DMS53 treated with DMSO at 0.1 percent for 48 hours (cell line): ENCODE data around the gene IL1A.
A peak's percentile ranks its signal among the peaks of the same experiment; 100 is the strongest.

ENCODE experiments used
- DNase-seq: peaks from one replicate; lab custom pipeline; 2025; ENCODE audit not compliant: unreplicated experiment; lab: John Stamatoyannopoulos, UW

IL1A gene

DNA sequence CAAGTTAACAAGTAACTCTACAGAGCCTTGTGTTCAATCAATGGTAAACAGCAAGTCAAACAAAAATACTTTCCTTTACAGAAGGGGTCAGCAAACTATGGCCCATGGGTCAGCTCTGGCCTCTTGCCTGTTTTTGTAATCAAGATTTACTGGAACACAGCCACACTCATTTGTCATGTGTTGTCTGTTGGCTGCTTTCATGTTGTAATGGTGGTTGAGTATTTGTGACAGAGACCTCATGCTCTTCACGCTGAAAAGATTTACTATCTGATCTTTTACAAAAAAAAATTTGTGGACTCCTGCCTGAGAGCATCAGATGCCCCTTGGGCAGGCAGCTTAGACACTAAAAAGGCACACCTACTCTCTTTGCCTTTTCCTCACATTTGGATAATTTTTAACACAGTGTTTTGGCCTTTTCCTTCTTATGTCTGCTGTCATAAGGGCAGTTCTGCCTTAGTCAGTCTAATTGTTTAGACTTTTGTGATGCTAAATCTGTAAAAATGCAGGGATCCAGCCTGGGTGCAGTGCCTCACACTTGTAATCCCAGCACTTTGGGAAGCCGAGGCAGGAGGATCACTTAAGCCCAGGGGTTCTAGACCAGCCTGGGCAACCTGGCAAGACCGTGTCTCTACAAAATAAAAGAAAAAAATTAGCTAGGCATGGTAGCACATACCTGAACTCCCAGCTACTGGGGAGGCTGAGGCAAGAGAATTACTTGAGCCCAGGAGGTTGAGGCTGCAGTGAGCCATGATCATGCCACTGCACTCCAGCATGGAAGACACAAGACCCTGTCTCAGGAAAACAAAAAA is 34.0 kb upstream of the IL1A start:
- DNase-seq = no peak

DNA sequence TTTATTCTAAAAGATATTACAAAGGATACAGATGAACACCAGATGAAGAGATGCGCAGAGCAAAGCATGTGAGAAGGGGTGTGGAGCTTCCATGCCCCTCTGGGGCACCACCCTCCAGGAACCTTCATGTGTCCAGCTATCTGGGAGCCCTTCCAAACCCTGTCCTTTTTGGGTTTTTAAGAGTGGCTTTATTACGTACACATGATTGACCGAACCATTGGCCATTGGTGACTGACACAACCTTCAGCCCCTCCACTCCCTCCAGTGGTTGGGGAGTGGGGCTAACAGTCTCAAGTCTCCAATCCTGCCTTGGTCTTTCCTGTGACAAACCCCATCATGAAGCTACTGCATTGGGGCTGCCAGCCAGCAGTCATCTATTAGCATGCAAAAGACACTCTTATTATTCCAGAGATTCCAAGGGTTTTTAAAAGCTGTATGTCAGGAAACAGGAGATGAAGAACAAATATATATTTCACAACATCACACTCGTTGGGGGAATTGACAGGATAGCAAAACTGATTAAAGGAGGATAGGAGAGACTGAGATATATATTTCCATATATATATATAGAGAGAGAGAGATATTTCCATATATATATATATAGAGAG is 32.9 kb upstream of the IL1A start:
- DNase-seq = no peak

DNA sequence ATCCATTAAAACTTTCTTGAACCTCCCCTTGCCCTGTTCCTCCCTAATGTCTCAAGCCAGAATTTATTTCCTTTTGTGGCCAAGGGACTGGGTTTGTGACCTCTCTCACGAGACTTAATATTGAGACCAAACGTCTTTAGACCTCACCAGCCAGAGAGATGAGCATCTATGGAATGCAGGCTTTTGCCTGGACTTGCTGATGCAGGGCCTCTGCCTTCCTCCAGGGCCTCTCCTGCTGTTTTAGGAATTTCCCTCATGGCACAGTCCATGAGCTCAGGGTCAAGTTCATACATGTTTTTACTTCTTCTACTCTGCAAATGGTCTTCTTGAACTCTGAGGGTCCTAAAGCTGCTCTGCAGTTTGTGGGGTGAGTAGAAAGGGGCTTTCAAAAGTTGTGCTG is 30.0 kb upstream of the IL1A start:
- no peak for DNase-seq

DNA sequence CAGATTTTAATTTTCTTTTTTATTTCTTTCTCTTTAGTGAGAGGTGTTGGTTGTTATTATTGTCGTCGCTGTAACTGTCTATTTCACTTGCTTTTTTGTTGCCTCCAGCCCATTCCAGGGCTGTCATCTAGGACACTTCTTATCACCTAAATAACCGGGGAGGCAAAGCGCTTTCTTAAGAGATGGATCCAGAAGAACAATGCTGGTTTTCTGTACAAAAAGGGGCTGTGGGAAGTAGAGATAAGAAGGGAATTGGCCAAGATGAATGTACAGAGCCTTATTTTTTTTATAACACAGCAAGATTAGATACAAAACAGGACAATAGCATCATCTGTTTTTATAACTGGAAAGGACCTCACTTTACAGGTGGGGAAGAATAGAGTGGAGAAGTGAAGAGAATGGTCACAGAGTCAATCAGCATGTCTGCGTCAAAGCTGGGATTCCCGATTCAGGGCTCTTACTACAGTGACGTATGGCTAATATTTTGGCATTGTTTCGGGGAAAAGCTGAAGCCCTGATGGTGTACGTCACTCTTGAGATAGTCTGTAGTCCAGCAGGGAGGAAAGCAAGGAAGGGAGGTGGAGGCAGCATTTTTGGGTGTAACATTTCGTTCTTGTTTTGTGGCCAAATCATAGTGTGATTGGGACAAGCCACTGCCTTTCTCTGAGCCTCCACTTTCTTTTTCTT is 29.1 kb upstream of the IL1A start:
- no peak for DNase-seq

DNA sequence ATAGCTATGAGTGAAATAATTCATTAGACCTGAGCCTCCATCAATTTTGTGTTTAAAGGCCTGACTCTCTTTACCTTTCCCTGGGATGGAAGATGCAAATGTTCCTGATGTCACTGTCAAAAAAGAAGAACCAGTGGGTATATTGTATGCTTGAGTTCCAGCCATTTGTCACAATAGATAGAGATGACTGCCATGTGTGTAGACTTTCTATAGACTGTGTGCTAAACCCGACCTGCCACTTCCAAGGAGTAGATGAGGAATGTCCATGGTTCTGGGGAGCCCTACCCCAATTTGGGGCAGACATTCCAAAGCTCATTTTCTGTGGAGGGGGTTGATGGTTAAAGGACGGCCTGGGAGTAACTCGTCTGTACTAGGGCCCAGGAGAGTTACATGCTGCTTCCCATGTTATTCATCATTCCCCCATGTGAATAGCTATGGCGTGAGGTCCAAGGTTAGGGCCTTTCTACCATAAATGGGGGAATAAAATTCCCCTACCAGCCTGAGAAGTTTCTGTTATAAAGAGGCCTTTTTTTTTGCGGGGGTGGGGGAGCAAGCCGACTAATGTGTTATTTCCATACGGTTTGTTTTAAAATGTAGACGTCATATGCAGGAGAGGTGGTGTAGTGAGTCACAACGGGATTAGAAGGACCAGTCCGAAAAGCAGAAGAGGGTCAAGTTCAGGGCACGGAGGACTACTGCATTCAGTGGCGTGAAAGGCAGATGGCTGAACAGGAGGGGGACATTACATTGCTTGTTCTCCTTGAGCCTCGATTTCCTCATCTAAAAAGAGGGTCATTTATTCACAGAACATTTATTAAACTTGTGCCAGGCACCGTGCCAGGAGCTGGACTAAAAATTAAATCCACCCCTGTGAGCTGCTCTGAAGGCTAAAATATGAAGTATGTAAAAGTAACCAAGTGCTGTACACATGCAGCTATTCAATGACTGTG is 28.3 kb upstream of the IL1A start:
- DNase-seq = no peak

DNA sequence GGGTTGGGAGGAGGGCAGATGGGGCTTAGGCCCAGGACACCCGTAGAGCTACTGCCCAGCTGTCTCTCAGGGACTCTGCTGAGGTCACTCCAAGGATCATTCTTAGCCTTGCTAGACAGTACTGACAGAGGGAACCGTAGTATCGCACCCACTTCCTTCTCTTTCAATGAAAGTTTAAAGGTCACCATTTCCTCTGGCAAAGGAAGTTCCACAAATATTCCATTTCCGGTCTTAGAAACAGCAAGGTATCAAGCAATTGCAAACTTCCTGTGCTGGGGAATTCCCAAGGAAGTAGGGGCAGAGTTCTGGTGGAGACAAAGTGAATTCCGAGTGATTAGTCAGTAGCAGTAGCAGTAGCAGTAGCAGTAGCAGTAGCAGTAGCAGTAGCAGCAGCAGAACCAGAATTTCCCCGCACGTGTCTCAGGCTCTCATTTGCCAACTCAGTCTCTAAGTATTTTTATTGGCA is 27.6 kb upstream of the IL1A start:
- DNase-seq = no peak

DNA sequence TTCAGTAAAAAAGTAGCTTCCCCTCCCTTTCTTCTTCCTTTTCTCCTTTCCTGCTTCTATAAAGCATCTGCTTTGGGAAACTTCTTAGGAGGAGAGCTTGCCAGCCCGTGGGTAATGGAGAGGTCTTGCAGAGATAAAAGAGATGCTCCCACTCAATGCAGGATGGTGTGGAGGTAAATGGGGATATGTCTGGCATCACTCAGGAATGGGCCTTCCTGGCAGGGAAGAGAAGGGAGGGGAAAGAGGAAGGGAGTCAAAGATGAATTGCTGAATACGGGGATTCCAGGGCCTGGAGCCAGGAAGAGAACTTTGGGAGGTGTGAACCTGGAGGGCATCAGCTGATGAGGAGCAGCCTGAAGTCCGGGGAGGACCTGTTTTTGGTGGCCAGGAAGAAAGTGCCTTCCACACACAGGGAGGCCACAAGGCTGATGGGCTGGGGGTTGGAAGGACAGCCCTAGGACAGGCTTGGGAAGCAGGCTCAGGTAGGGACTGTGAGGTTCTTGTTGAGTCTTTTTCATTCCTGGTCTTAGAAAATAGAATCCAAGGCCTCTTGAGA is 27.1 kb upstream of the IL1A start:
- DNase-seq = no peak

DNA sequence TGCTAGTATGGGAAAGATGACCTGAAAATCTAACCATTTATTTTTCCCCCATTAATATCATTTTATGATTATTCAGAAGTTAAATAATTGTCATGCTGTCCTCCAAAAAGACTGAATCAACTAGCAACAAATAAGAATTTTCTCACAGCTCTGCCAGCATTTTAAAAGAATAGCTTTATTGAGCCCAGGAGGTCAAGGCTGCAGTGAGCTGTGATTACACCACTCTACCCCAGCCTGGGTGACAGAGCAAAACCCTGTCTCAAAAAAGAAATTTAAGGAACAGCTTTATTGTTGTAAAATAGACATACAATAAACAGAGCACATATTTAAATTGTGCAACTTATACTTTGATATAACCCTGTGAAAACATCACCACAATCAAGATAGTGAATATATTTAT is 24.8 kb upstream of the IL1A start:
- no peak for DNase-seq

DNA sequence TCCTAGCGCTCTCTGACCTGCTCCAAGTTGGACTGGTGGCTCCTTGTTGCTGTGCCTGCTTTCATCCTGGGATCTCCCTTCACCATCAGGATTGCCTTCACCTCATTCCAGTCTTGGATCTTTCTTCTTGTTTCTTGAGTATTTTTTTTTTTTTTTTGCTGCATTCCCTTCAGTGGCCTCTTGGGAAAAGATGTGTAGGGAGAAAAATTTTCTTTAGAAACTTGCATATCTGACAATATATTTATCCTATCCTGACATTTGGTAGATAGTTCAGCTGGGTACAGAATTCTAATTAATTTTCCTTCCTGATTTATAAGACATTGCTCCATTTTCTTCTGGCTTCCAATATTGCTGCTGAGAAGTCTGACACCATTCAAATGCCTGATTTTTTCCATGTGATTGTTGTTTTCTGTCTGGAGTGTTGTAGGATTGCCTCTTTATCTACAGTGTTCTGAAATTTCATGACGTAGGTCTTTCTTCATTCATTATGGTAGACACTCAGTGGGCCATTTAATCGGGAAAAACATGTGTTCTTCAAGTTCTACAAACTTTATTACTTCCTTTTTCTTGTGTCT is 23.0 kb upstream of the IL1A start:
- DNase-seq = no peak

DNA sequence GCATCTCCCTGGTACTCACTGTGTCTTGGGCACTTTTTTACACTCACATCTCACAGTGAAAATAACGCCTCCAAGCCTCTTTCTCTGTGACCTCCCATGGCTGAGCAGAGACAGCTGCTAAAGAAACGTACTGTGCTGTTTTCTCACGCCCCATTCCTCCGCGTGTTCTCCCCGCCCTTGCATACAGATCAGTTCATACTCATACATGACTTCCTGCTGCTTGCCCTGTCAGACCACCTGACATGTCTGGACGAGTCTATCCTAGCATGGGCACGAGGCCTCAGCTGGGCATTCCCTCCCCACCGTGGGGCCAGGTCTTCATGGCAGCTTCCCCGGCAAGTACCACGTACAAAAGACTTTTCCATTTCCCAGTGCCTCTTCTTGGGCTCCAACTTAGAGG is 21.2 kb upstream of the IL1A start:
- DNase-seq = no peak

DNA sequence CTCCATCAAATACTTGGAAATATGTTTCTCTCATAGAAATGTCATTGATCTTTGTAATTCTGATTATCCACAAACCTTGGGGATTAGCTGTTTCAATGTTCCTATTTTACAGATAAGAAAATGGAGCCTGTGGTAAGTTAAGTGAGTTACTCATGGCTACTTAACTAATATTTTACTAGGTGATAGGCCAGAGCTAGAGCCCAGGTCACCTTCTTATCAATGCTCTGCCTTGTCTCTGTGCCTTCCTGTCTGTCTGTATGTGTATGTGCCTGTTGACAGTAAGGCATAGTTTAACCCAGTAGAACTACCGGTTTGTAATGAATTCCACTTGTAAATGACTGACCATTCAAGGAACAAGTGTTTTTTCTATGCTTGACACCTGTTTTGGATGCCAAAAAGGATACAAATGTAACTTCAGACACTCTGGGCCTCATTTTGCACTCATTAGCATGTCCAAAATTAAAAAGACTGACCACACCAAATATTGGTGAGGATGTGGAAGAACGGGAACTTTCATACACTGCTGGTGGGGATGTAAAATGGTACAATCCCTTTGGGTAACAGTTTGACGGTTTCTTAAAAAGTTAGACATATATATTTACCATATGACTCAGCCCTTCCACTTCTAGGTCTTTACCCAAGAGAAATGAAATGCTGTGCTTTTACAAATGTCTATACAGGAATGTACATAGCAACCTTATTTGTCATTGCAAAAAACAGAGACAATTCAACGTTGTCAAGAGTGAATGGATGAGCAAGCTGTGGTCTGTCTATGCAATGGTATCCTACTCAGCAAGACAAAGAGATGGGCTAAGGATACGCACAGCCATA is 19.6 kb upstream of the IL1A start:
- peak; percentile 29 for DNase-seq

DNA sequence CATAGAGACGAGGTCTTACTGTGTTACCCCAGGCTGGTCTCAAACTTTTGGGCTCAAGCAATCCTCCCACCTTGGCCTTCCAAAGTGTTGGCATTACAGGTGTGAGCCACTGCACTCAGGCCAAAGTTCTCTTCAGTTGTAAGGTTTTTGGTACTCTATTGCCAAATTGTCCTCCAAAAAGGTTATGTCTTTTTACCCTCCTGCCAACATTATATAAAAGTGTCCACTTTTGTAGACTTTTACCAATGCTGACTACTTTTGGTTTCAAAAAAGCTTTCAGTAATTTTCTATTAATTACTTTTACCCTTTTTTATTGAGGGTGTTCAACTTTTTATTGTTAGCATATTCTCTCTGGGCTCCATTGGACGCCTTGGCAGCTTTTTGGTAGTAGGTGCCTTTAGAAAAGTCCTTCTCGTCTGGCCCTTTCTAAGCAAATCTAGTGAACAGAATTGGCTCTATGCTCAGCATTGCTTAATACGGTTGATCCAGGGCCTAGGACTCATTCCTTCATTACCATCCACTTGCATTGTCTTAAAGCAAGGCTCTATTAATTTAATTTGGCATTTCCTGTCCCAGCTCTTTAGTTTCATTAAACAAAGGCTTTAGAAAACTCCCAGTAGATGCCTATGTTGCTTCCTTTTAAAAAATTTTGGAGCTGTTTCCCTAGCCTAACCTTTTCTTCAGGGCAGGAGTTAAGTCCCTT is 16.7 kb upstream of the IL1A start:
- no peak for DNase-seq

DNA sequence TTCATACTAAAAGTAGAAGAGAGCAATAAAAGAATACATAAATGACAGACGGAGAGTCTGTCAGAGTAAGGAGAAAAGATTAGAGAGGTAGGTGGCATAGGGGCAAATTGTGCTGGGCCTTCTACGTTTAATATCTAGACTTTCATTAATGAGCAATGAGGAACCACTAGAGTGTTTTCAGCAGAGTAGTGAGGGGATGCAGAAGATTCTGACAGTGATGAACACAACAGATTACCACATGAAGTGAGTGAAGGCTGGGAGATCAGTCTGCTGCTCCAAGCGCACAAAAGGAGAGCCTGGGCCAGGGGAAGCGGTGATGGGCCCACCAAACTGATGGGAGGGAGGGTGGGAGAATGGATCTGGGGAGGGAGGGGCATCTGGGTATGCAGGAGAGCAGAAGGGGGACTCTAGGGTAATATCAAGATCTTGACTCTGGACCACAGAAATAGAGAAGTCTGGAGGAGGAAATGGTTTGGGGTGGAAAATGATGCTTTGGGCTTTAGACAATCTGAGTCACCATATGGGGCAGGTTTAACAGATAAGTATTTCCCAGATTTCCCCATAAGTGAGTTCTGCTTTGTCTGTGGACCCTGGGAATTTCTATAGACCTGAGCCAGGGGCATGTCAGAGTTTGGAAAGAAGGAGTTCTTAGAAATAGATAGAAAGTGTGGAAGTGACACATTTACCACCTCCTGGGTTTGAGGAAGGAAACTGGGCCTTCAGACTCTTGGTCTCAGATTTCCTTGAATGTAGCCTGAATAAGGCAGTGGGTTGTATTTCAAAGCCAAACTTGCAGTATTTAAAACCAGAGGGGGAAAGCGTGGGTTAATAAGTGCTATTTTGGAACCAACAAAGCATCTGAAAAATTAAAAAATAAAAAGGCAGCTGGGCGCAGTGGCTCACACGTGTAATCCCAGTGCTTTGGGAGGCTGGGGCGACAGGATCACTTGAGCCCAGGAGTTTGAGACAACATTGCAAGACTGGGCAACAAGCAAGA is 15.0 kb upstream of the IL1A start:
- DNase-seq = no peak

DNA sequence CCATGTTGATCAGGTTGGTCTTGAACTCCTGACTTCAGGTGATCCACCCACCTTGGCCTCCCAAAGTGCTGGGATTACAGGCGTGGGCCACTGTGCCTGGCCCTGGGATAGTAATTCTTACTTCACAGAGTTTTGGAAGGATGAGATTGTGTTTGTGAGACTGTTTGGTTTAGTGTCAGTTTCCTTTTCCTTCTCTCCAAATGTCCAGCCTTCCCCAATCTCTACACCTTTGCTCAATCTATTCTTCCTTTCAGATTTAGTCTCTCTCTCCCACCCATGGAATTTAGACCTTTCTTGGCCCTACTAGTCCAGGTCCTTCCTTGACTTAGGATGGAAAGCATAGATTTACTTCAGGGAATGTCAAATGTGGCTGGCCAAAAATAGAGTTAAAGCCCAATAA is 12.2 kb upstream of the IL1A start:
- no peak for DNase-seq

DNA sequence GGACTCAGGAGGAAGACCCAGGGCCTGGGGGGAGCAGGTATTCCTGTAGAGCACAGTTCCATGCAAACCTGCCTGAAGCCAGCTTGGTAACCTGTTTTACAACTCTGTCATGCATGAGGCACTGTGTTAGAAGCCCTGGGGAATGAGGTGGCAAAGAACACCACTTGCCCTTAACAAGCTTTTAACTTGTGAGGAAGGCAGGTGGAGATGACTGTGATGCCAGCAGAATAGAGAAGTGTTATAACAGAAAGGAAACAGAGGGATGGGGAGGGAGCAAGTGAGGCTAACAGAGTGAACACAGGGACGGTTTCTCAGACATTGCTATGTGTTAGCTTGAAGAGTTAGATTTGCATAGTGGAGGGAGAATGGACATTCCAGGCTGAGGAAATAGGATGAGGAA is 11.5 kb upstream of the IL1A start:
- peak; percentile 72 for DNase-seq

DNA sequence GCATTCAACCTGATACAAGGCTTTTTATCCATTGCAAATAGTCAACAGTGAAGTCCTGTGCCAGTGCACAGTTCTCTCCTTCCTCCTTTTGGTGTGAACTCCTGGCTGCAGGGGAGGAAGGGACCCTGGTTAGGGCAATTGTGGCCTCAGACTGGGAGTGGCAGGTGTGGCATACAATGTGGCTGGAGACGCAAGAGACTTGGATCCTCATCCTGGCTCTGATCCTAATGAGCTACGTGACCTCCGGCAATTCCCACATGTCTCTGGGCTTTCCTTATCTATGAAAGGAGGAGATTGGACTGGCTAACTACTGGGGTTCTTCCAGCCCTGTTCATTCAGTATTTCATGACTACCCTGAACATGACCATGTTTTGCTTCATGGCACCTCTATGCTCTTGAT is 10.5 kb upstream of the IL1A start:
- no peak for DNase-seq

DNA sequence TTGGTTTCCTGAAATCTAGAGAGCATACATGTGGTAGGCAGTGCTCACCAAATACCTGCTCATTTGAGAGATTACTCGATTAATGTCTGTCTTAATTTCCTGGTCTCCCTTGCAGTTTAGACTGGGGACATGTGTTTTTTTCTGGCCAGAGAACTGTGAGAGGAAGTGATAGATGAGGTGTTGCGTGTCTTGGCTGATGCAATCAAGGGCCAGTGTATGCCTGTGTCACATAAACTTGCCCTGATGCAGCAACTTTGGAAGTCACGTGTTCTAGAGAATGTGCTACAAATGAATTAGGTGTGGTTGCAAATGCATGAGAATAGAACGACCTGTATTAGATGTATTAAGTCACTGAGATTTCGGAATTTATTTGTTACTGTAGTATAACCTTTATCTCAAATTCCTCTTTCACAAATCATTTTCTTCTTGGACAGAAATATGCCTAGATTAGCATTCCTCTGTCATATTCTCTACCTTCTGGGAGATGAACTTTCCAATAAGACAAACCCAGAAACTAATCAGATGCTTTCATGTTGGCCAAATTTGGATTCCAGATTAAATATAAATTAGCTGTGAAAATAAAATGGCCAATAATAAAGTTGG is 9.9 kb upstream of the IL1A start:
- DNase-seq = peak; percentile 40
